Measurements from ENCODE around the gene THAP12.

The THAP12 gene

GRCh38 chr11:76392870-76393269 lies 11.9 kb upstream of the THAP12 start:
- TF ChIP-seq GATA2 (IDR thresholded peaks at IDR 0.05; ENCODE audit: low read depth, low read length) (no peak), GATA3 (IDR thresholded peaks at IDR 0.05; ENCODE audit: low read depth, low read length) (no peak)

- TF ChIP-seq GATA3 (IDR thresholded peaks at IDR 0.05; ENCODE audit: low read depth, low read length): no peak
- TF ChIP-seq GATA2 (IDR thresholded peaks at IDR 0.05; ENCODE audit: low read depth, low read length): no peak
Observed at GRCh38 chr11:76391811-76392475, 11.0 kb upstream of the THAP12 start.

- TF ChIP-seq GATA3 (IDR thresholded peaks at IDR 0.05; ENCODE audit: low read depth, low read length): no peak
- TF ChIP-seq GATA2 (IDR thresholded peaks at IDR 0.05; ENCODE audit: low read depth, low read length): no peak
Observed at GRCh38 chr11:76391021-76391420, 10.1 kb upstream of the THAP12 start.

- TF ChIP-seq GATA2 (IDR thresholded peaks at IDR 0.05; ENCODE audit: low read depth, low read length) (peak; percentile 92), GATA3 (IDR thresholded peaks at IDR 0.05; ENCODE audit: low read depth, low read length) (peak; percentile 97)
Observed at GRCh38 chr11:76388408-76388807, 7.5 kb upstream of the THAP12 start.

- TF ChIP-seq GATA2 (IDR thresholded peaks at IDR 0.05; ENCODE audit: low read depth, low read length) (no peak), GATA3 (IDR thresholded peaks at IDR 0.05; ENCODE audit: low read depth, low read length) (no peak)
Observed at GRCh38 chr11:76385903-76386302, 5.0 kb upstream of the THAP12 start.

- TF ChIP-seq GATA3 (IDR thresholded peaks at IDR 0.05; ENCODE audit: low read depth, low read length): no peak
- no peak for TF ChIP-seq GATA2 (IDR thresholded peaks at IDR 0.05; ENCODE audit: low read depth, low read length)
Observed at GRCh38 chr11:76382209-76382608, 1.3 kb upstream of the THAP12 start.

- TF ChIP-seq GATA2 (IDR thresholded peaks at IDR 0.05; ENCODE audit: low read depth, low read length): no peak
- TF ChIP-seq GATA3 (IDR thresholded peaks at IDR 0.05; ENCODE audit: low read depth, low read length): no peak
Observed at GRCh38 chr11:76380159-76380976, 564 bp downstream of the THAP12 start.

GRCh38 chr11:76379807-76380158 lies 1.1 kb downstream of the THAP12 start:
- no peak for TF ChIP-seq GATA2 (IDR thresholded peaks at IDR 0.05; ENCODE audit: low read depth, low read length)
- TF ChIP-seq GATA3 (IDR thresholded peaks at IDR 0.05; ENCODE audit: low read depth, low read length): no peak

- no peak for TF ChIP-seq GATA2 (IDR thresholded peaks at IDR 0.05; ENCODE audit: low read depth, low read length)
- TF ChIP-seq GATA3 (IDR thresholded peaks at IDR 0.05; ENCODE audit: low read depth, low read length): no peak
Observed at GRCh38 chr11:76376746-76377558, 4.0 kb downstream of the THAP12 start.

GRCh38 chr11:76371170-76371569 lies 9.8 kb downstream of the THAP12 start:
- TF ChIP-seq GATA3 (IDR thresholded peaks at IDR 0.05; ENCODE audit: low read depth, low read length) (no peak), GATA2 (IDR thresholded peaks at IDR 0.05; ENCODE audit: low read depth, low read length) (no peak)

- no peak for TF ChIP-seq GATA3 (IDR thresholded peaks at IDR 0.05; ENCODE audit: low read depth, low read length)
- TF ChIP-seq GATA2 (IDR thresholded peaks at IDR 0.05; ENCODE audit: low read depth, low read length): no peak
Observed at GRCh38 chr11:76369406-76369805, 11.5 kb downstream of the THAP12 start.

GRCh38 chr11:76368490-76368889 lies 12.4 kb downstream of the THAP12 start:
- TF ChIP-seq GATA3 (IDR thresholded peaks at IDR 0.05; ENCODE audit: low read depth, low read length) (no peak), GATA2 (IDR thresholded peaks at IDR 0.05; ENCODE audit: low read depth, low read length) (no peak)

- TF ChIP-seq GATA3 (IDR thresholded peaks at IDR 0.05; ENCODE audit: low read depth, low read length) (no peak), GATA2 (IDR thresholded peaks at IDR 0.05; ENCODE audit: low read depth, low read length) (no peak)
Observed at GRCh38 chr11:76365038-76365679, 15.8 kb downstream of the THAP12 start.

GRCh38 chr11:76362716-76363115 lies 18.2 kb downstream of the THAP12 start:
- TF ChIP-seq GATA3 (IDR thresholded peaks at IDR 0.05; ENCODE audit: low read depth, low read length): no peak
- TF ChIP-seq GATA2 (IDR thresholded peaks at IDR 0.05; ENCODE audit: low read depth, low read length): no peak

Data from SH-SY5Y (cell line).